Stimulated activated effector memory CD8-positive, alpha-beta T cell treated with anti-CD3 and anti-CD28 coated beads, Interleukin-12 subunit alpha, Interleukin-12 subunit beta, amount 100 ng/mL, for 72 hours (primary cell): ENCODE measurements around the gene CHD5.
"Not testable (repeated sequence)": the region's sequence is repeated elsewhere in the genome, so short reads cannot be mapped to it uniquely, and the experiment has no call there.

Source experiments
- ATAC-seq: fragments of 150-1000 bp; cut with Tn5 transposase; 2 replicates; pipeline ENCODE4 v1.10.0; 2021
- DNase-seq, 2 donors: peaks; one replicate each; pipeline ENCODE4 v3.0.0; 2021 to 2022; ENCODE audit warnings: low spot score in 2 of 2
- H3K27ac Mint-ChIP-seq: one replicate; pipeline ENCODE4 v1.8.0; 2022; ENCODE audit warnings: mild to moderate bottlenecking, mixed read lengths
- H3K36me3 Mint-ChIP-seq: one replicate; pipeline ENCODE4 v1.8.0; 2022; ENCODE audit warnings: mild to moderate bottlenecking, mixed read lengths
- H3K4me1 Mint-ChIP-seq: one replicate; pipeline ENCODE4 v1.8.0; 2022; ENCODE audit warnings: mixed read lengths
- H3K4me3 Mint-ChIP-seq: one replicate; pipeline ENCODE4 v1.8.0; 2022; ENCODE audit warnings: mild to moderate bottlenecking, mixed read lengths
- H3K9me3 Mint-ChIP-seq: one replicate; pipeline ENCODE4 v1.8.0; 2022; ENCODE audit warnings: mixed read lengths

Gene CHD5

GRCh38 chr1:6083385-6083784 is 96.7 kb downstream of the CHD5 start:
- Mint-ChIP-seq H3K4me1 (peaks cover 12% of the 10 kb centered on the region), H3K4me3 (no peak overlapping the region), H3K36me3 (peaks cover 100% of the 10 kb centered on the region), H3K9me3 (no peaks in the 10 kb centered on the region), H3K27ac (peak overlapping the region; percentile 58)
- ATAC-seq, result no peak
- DNase-seq, result no peak

- Mint-ChIP-seq H3K9me3 (no peaks in the 10 kb centered on the region), H3K27ac (peak overlapping the region; percentile 58), H3K36me3 (peaks cover 100% of the 10 kb centered on the region), H3K4me1 (peaks cover 12% of the 10 kb centered on the region), H3K4me3 (no peak overlapping the region)
- DNase-seq, result no peak
- ATAC-seq, result no peak
Measured at GRCh38 chr1:6082430-6082971, 97.6 kb downstream of the CHD5 start.

- Mint-ChIP-seq H3K27ac (no peak overlapping the region), H3K36me3 (peaks cover 100% of the 10 kb centered on the region)
Measured at GRCh38 chr1:6081901-6082300, 98.2 kb downstream of the CHD5 start.

GRCh38 chr1:6080469-6080868 is 99.7 kb downstream of the CHD5 start:
- H3K27ac Mint-ChIP-seq, result no peak overlapping the region
- H3K9me3 Mint-ChIP-seq, result no peaks in the 10 kb centered on the region
- H3K36me3 Mint-ChIP-seq, result peaks cover 100% of the 10 kb centered on the region
- H3K4me3 Mint-ChIP-seq, result no peak overlapping the region
- ATAC-seq (no peak), DNase-seq (no peak)
- peaks cover 15% of the 10 kb centered on the region for H3K4me1 Mint-ChIP-seq

More at GRCh38 chr1:6081901-6082300, 98.2 kb downstream of the CHD5 start:
- Mint-ChIP-seq H3K4me3 (no peak overlapping the region), H3K9me3 (no peaks in the 10 kb centered on the region), H3K4me1 (peaks cover 12% of the 10 kb centered on the region)
- ATAC-seq, result no peak
- DNase-seq, result no peak

- DNase-seq (no peak), ATAC-seq (no peak)
- H3K4me3 Mint-ChIP-seq, result no peak overlapping the region
- peak overlapping the region; percentile 60 for H3K27ac Mint-ChIP-seq
- H3K36me3 Mint-ChIP-seq, result peaks cover 100% of the 10 kb centered on the region
- no peaks in the 10 kb centered on the region for H3K9me3 Mint-ChIP-seq
- H3K4me1 Mint-ChIP-seq, result peaks cover 15% of the 10 kb centered on the region
Measured at GRCh38 chr1:6077919-6078318, 102.2 kb downstream of the CHD5 start.

GRCh38 chr1:6077506-6077905 is 102.6 kb downstream of the CHD5 start:
- ATAC-seq (no peak), DNase-seq (no peak)
- H3K4me3 Mint-ChIP-seq, result no peak overlapping the region
- peaks cover 15% of the 10 kb centered on the region for H3K4me1 Mint-ChIP-seq
- H3K27ac Mint-ChIP-seq, result no peak overlapping the region
- no peaks in the 10 kb centered on the region for H3K9me3 Mint-ChIP-seq
- peaks cover 100% of the 10 kb centered on the region for H3K36me3 Mint-ChIP-seq

- H3K27ac Mint-ChIP-seq, result peak overlapping the region; percentile 74
- peaks cover 100% of the 10 kb centered on the region for H3K36me3 Mint-ChIP-seq
Measured at GRCh38 chr1:6077061-6077460, 103.1 kb downstream of the CHD5 start.

GRCh38 chr1:6075748-6076147 is 104.4 kb downstream of the CHD5 start:
- DNase-seq (no peak), ATAC-seq (no peak)
- Mint-ChIP-seq H3K4me1 (peaks cover 15% of the 10 kb centered on the region), H3K36me3 (peaks cover 94% of the 10 kb centered on the region), H3K27ac (peak overlapping the region; percentile 14), H3K9me3 (no peaks in the 10 kb centered on the region), H3K4me3 (no peak overlapping the region)

More at GRCh38 chr1:6077061-6077460, 103.1 kb downstream of the CHD5 start:
- not testable (repeated sequence) for ATAC-seq, DNase-seq, H3K9me3 Mint-ChIP-seq, H3K4me3 Mint-ChIP-seq
- peaks cover 15% of the 10 kb centered on the region for H3K4me1 Mint-ChIP-seq

- peaks cover 94% of the 10 kb centered on the region for H3K36me3 Mint-ChIP-seq
- peak overlapping the region; percentile 32 for H3K27ac Mint-ChIP-seq
- no peak for ATAC-seq
- no peaks in the 10 kb centered on the region for H3K9me3 Mint-ChIP-seq
- H3K4me3 Mint-ChIP-seq, result no peak overlapping the region
- H3K4me1 Mint-ChIP-seq, result peaks cover 12% of the 10 kb centered on the region
- no peak for DNase-seq
Measured at GRCh38 chr1:6074192-6074901, 105.8 kb downstream of the CHD5 start.

- Mint-ChIP-seq H3K9me3 (no peaks in the 10 kb centered on the region), H3K4me1 (peaks cover 20% of the 10 kb centered on the region), H3K27ac (no peak overlapping the region), H3K36me3 (peaks cover 88% of the 10 kb centered on the region), H3K4me3 (no peak overlapping the region)
- no peak for ATAC-seq
- no peak for DNase-seq
Measured at GRCh38 chr1:6073480-6074053, 106.6 kb downstream of the CHD5 start.

- peaks cover 23% of the 10 kb centered on the region for H3K4me1 Mint-ChIP-seq
Measured at GRCh38 chr1:6072774-6073479, 107.2 kb downstream of the CHD5 start.

GRCh38 chr1:6071219-6071618 is 108.9 kb downstream of the CHD5 start:
- H3K27ac Mint-ChIP-seq, result no peak overlapping the region
- H3K9me3 Mint-ChIP-seq, result no peaks in the 10 kb centered on the region
- peaks cover 83% of the 10 kb centered on the region for H3K36me3 Mint-ChIP-seq
- H3K4me3 Mint-ChIP-seq, result no peak overlapping the region
- H3K4me1 Mint-ChIP-seq, result peaks cover 22% of the 10 kb centered on the region
- DNase-seq (no peak), ATAC-seq (no peak)

More at GRCh38 chr1:6072774-6073479, 107.2 kb downstream of the CHD5 start:
- ATAC-seq, result no peak
- Mint-ChIP-seq H3K9me3 (no peaks in the 10 kb centered on the region), H3K36me3 (peaks cover 83% of the 10 kb centered on the region), H3K27ac (no peak overlapping the region), H3K4me3 (no peak overlapping the region)
- DNase-seq, result no peak

- Mint-ChIP-seq H3K27ac (no peak overlapping the region), H3K36me3 (peaks cover 83% of the 10 kb centered on the region), H3K4me3 (no peak overlapping the region), H3K4me1 (peaks cover 22% of the 10 kb centered on the region), H3K9me3 (no peaks in the 10 kb centered on the region)
- ATAC-seq (no peak), DNase-seq (no peak)
Measured at GRCh38 chr1:6070450-6070974, 109.6 kb downstream of the CHD5 start.

GRCh38 chr1:6069573-6069972 is 110.5 kb downstream of the CHD5 start:
- ATAC-seq (no peak), DNase-seq (no peak)
- no peak overlapping the region for H3K4me3 Mint-ChIP-seq
- H3K4me1 Mint-ChIP-seq, result peaks cover 22% of the 10 kb centered on the region
- H3K27ac Mint-ChIP-seq, result peak overlapping the region; percentile 80
- peaks cover 83% of the 10 kb centered on the region for H3K36me3 Mint-ChIP-seq
- no peaks in the 10 kb centered on the region for H3K9me3 Mint-ChIP-seq

GRCh38 chr1:6068932-6069331 is 111.2 kb downstream of the CHD5 start:
- ATAC-seq (peak; percentile 12), DNase-seq (no peak)
- H3K27ac Mint-ChIP-seq, result peak overlapping the region; percentile 80
- H3K36me3 Mint-ChIP-seq, result peaks cover 82% of the 10 kb centered on the region
- H3K4me1 Mint-ChIP-seq, result peaks cover 24% of the 10 kb centered on the region
- H3K9me3 Mint-ChIP-seq, result no peaks in the 10 kb centered on the region
- H3K4me3 Mint-ChIP-seq, result no peak overlapping the region
